ENCODE results near the gene LHX5. TPM values are rescaled to one million over a fixed set of nuclear protein-coding genes. Genes with fewer than 3 reads are reported as not detected.

LHX5 gene
- total RNA-seq, 1 donor from 2014 or later = 0.50 TPM

GRCh38 chr12:113438523-113439300 is 33.0 kb downstream of the LHX5 start:
- Histone ChIP-seq H3K4me3 (ENCODE audit: low read depth, low read length) (no peak overlapping the region), H3K36me3 (ENCODE audit: control insufficient read depth, insufficient read depth, low read length) (no peaks in the 10 kb centered on the region), H3K27me3 (ENCODE audit: control insufficient read depth, insufficient read depth, low read length) (peaks cover 9% of the 10 kb centered on the region)
- no peak for DNase-seq (ENCODE audit: low read depth)
- TF ChIP-seq, protein P1, sequence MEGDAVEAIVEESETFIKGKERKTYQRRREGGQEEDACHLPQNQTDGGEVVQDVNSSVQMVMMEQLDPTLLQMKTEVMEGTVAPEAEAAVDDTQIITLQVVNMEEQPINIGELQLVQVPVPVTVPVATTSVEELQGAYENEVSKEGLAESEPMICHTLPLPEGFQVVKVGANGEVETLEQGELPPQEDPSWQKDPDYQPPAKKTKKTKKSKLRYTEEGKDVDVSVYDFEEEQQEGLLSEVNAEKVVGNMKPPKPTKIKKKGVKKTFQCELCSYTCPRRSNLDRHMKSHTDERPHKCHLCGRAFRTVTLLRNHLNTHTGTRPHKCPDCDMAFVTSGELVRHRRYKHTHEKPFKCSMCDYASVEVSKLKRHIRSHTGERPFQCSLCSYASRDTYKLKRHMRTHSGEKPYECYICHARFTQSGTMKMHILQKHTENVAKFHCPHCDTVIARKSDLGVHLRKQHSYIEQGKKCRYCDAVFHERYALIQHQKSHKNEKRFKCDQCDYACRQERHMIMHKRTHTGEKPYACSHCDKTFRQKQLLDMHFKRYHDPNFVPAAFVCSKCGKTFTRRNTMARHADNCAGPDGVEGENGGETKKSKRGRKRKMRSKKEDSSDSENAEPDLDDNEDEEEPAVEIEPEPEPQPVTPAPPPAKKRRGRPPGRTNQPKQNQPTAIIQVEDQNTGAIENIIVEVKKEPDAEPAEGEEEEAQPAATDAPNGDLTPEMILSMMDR (IDR thresholded peaks at IDR 0.05; ENCODE audit: insufficient read depth, low read length, poor library complexity, severe bottlenecking) = no peak

GRCh38 chr12:113437729-113438100 is 34.0 kb downstream of the LHX5 start:
- Histone ChIP-seq H3K27me3 (ENCODE audit: control insufficient read depth, insufficient read depth, low read length) (peaks cover 9% of the 10 kb centered on the region), H3K4me3 (ENCODE audit: low read depth, low read length) (no peak overlapping the region), H3K36me3 (ENCODE audit: control insufficient read depth, insufficient read depth, low read length) (no peaks in the 10 kb centered on the region)
- TF ChIP-seq, protein P1 (IDR thresholded peaks at IDR 0.05; ENCODE audit: insufficient read depth, low read length, poor library complexity, severe bottlenecking) = no peak
- no peak for DNase-seq (ENCODE audit: low read depth)

GRCh38 chr12:113436993-113437728 is 34.5 kb downstream of the LHX5 start:
- TF ChIP-seq, protein P1 (IDR thresholded peaks at IDR 0.05; ENCODE audit: insufficient read depth, low read length, poor library complexity, severe bottlenecking) = no peak
- no peaks in the 10 kb centered on the region for H3K36me3 ChIP-seq (ENCODE audit: control insufficient read depth, insufficient read depth, low read length)
- H3K4me3 ChIP-seq (ENCODE audit: low read depth, low read length) = no peak overlapping the region
- H3K27me3 ChIP-seq (ENCODE audit: control insufficient read depth, insufficient read depth, low read length) = peaks cover 9% of the 10 kb centered on the region
- no peak for DNase-seq (ENCODE audit: low read depth)

GRCh38 chr12:113436586-113436985 is 35.1 kb downstream of the LHX5 start:
- peaks cover 6% of the 10 kb centered on the region for H3K27me3 ChIP-seq (ENCODE audit: control insufficient read depth, insufficient read depth, low read length)
- no peak for DNase-seq (ENCODE audit: low read depth)
- H3K36me3 ChIP-seq (ENCODE audit: control insufficient read depth, insufficient read depth, low read length) = no peaks in the 10 kb centered on the region
- H3K4me3 ChIP-seq (ENCODE audit: low read depth, low read length) = no peak overlapping the region
- TF ChIP-seq, protein P1 (IDR thresholded peaks at IDR 0.05; ENCODE audit: insufficient read depth, low read length, poor library complexity, severe bottlenecking) = no peak

DNA sequence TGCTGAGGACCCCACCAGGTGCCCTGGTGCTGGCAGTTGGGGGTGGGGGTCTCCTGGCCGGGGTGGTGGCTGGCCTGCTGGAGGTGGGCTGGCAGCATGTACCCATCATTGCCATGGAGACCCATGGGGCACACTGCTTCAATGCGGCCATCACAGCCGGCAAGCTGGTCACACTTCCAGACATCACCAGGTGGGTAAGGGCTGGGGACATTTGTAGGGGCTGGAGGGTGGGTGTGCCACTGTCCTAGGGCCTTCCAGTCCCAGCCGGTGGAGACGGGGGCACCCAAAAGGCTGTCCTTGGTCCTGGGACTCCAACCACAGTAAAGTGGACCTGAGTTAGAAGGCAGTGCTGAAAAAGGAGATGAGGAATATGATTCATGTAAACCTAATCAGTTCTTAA is 36.3 kb downstream of the LHX5 start:
- TF ChIP-seq, protein P1 (IDR thresholded peaks at IDR 0.05; ENCODE audit: insufficient read depth, low read length, poor library complexity, severe bottlenecking) = no peak

More for the DNA sequence above, 36.3 kb downstream of the LHX5 start:
- H3K27me3 ChIP-seq (ENCODE audit: control insufficient read depth, insufficient read depth, low read length) = peaks cover 4% of the 10 kb centered on the region
- no peaks in the 10 kb centered on the region for H3K36me3 ChIP-seq (ENCODE audit: control insufficient read depth, insufficient read depth, low read length)
- no peak overlapping the region for H3K4me3 ChIP-seq (ENCODE audit: low read depth, low read length)
- DNase-seq (ENCODE audit: low read depth) = no peak
